ENCODE data around the gene TRIM27. TPM values are rescaled to one million over a fixed set of nuclear protein-coding genes. Genes with fewer than 3 reads are reported as not detected.

Gene TRIM27
- total RNA-seq, 4 donors from 2014 or later: 30.0 to 48.0 (median 40.2) TPM

DNA sequence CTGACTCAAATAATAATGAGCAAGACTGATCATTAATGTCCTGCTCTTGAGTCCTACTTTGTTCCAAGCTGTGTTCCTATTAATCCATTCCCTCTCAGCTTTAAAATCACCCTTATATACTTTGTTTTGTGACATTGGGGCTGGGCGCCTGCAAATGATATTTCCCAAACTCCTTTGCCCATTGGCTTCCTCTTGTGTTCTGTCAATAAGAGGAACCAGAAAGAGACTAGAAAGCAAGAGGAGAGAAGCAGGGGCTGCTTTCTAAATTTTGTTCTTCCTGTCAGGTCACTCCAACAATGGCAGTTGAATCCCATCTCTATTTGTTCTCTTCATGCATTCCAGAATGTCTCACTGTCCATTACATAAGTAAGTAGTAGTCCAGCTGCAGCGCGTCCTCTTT, 21.6 kb upstream of the TRIM27 start:
- no peak overlapping the region for H3K27ac ChIP-seq
- TF ChIP-seq POLR2AphosphoS5 (IDR thresholded peaks at IDR 0.05) (no peak), POLR2A (IDR thresholded peaks at IDR 0.05) (no peak), EP300 (IDR thresholded peaks at IDR 0.05) (no peak)
- TF ChIP-seq, protein P1, sequence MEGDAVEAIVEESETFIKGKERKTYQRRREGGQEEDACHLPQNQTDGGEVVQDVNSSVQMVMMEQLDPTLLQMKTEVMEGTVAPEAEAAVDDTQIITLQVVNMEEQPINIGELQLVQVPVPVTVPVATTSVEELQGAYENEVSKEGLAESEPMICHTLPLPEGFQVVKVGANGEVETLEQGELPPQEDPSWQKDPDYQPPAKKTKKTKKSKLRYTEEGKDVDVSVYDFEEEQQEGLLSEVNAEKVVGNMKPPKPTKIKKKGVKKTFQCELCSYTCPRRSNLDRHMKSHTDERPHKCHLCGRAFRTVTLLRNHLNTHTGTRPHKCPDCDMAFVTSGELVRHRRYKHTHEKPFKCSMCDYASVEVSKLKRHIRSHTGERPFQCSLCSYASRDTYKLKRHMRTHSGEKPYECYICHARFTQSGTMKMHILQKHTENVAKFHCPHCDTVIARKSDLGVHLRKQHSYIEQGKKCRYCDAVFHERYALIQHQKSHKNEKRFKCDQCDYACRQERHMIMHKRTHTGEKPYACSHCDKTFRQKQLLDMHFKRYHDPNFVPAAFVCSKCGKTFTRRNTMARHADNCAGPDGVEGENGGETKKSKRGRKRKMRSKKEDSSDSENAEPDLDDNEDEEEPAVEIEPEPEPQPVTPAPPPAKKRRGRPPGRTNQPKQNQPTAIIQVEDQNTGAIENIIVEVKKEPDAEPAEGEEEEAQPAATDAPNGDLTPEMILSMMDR (IDR thresholded peaks at IDR 0.05): no peak
- DNase-seq (ENCODE audit: low spot score in 2 of 2): no peak
- no peak overlapping the region for H3K4me3 ChIP-seq
- H3K27me3 ChIP-seq: no peaks in the 10 kb centered on the region
- H3K36me3 ChIP-seq: no peaks in the 10 kb centered on the region
- WGBS: 91% methylated on average over 3 of the region's 3 CpGs
- peaks cover 30% of the 10 kb centered on the region for H3K4me1 ChIP-seq
- no peaks in the 10 kb centered on the region for H3K9me3 ChIP-seq

DNA sequence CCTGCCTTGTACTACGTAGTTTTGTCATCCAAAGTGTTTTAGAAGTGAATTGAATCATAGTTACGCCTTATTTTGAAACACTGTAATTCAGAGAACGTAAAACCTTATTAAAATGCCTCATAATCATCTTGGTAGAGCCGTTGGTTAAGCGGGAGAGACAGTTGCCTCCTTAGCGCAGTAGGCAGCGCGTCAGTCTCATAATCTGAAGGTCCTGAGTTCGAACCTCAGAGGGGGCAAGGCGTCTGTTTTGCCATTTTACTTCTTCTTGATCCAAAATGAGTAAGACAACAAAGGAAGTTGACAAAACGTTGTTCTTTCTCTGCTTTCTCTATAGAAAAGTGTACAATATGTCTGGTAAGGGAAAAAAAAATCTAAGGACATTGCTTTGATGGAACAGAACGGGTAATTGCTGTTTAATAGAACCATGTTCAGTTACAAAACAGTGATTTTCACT, 20.7 kb upstream of the TRIM27 start:
- Histone ChIP-seq H3K9me3 (no peaks in the 10 kb centered on the region), H3K4me3 (peak overlapping the region; percentile 45), H3K36me3 (no peaks in the 10 kb centered on the region), H3K27ac (peak overlapping the region; percentile 50), H3K4me1 (peaks cover 36% of the 10 kb centered on the region), H3K27me3 (no peaks in the 10 kb centered on the region)
- WGBS: 7% methylated on average over 12 of the region's 12 CpGs
- DNase-seq (ENCODE audit: low spot score in 2 of 2): no peak
- TF ChIP-seq POLR2AphosphoS5 (IDR thresholded peaks at IDR 0.05) (peak in 2 of 3 donors; percentile 16 to 20), EP300 (IDR thresholded peaks at IDR 0.05) (no peak)

DNA sequence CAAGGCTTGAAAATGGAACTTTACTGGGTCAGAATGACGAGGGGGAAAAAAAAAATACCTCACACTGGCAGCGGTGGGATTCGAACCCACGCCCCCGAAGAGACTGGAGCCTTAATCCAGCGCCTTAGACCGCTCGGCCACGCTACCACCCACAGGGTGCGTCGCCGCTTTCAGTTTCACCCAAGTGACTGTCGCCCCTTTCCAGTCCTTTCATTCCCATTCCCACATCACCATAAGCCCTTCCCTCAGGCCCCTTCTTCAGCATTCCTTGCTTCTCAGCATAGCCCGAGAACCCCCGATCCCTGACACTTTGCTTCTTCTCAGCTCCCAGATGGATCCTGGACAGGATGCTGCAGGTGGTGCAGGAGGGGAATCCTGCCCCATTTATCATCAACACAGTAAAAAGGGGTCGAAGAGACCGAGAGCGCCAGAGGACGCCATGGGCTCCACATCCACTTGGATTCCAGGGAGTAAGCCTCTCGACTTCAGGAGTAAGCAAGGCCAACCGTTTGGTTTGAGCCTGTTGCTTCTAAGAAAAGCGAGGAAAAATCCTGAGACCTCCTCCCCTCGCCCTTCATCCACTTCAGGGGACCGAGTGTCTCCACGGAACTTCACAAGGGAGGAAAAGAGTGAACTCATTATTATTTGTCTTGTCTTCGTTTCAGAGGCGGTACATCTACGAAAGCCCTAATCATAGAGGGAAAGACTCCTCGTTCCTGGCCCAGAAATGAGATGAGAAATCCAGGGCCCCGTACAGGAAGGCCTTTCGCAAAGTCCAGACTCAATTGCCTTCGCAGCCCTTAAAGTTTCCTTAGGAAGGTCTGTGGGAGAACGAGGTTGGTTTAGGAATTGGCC, 20.0 kb upstream of the TRIM27 start:
- Histone ChIP-seq H3K4me1 (peaks cover 36% of the 10 kb centered on the region), H3K4me3 (peak overlapping the region; percentile 45), H3K9me3 (no peaks in the 10 kb centered on the region), H3K27me3 (no peaks in the 10 kb centered on the region), H3K27ac (peak overlapping the region; percentile 50), H3K36me3 (no peaks in the 10 kb centered on the region)
- DNase-seq (ENCODE audit: low spot score in 2 of 2): peak in 1 of 2 donors; percentile 73
- TF ChIP-seq POLR2AphosphoS5 (IDR thresholded peaks at IDR 0.05): no peak
- no peak for TF ChIP-seq EP300 (IDR thresholded peaks at IDR 0.05)
- TF ChIP-seq, protein P1 (IDR thresholded peaks at IDR 0.05): no peak
- no peak for TF ChIP-seq POLR2A (IDR thresholded peaks at IDR 0.05)
- 4% methylated on average over 27 of the region's 33 CpGs for WGBS

DNA sequence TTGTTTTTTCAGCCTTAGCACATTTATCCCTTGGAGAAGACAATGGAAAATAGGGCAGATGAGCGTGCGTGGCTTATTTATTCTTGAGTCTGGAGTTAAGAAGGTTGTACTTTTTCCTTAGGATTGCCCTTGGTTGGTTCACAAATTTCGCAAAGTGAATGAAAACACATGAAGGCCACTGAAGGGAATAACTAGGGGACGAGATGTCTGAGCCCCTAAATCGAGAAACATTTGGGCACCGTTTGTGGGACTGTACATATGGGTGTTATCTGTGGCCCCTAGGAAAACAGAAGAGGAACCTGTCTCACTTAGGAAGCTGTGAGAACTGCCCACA, 19.4 kb upstream of the TRIM27 start:
- TF ChIP-seq EP300 (IDR thresholded peaks at IDR 0.05) (no peak), POLR2A (IDR thresholded peaks at IDR 0.05) (no peak), POLR2AphosphoS5 (IDR thresholded peaks at IDR 0.05) (no peak)
- TF ChIP-seq, protein P1 (IDR thresholded peaks at IDR 0.05): no peak
- Histone ChIP-seq H3K36me3 (no peaks in the 10 kb centered on the region), H3K4me1 (peaks cover 36% of the 10 kb centered on the region), H3K27me3 (no peaks in the 10 kb centered on the region), H3K27ac (no peak overlapping the region), H3K9me3 (no peaks in the 10 kb centered on the region), H3K4me3 (peak overlapping the region; percentile 45)
- 58% methylated on average over 6 of the region's 6 CpGs for WGBS
- DNase-seq (ENCODE audit: low spot score in 2 of 2): no peak

DNA sequence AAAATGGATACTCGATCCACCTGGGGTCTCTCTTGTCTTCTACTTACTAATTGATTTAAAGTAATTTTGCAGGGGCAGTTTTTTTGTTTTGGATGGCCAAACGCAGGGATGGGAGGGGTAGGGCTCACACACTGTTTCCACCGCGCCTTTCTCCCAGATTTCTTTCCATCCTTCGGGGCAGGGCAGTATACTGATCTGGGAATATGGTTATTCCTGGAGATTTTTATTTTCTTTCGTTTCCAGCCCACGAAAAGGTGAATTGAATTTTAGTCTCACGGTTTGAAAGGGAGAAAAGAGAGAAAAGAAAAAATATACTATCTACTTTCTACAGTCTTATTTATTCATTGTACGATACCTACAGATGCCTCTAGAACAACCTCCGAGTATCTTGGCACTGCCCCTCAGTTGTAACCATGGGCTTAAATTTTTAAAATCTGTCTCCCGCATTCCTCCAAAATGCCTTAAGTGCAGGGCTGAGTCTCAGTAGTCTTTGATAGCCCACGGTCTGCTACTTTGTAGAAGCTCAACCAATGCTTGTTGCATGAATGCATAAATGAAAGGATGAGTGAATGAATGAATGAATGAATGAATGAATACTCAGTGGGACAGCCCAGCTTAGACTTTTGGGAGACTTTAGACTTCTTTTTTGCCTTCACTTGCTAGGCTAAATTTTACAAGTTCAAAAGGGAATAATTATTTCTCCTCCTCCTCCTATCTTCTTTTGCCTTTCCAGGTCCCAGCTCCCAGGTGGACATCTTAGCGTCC, 18.1 kb upstream of the TRIM27 start:
- no peaks in the 10 kb centered on the region for H3K9me3 ChIP-seq
- no peaks in the 10 kb centered on the region for H3K36me3 ChIP-seq
- no peak overlapping the region for H3K27ac ChIP-seq
- H3K27me3 ChIP-seq: no peaks in the 10 kb centered on the region
- TF ChIP-seq EP300 (IDR thresholded peaks at IDR 0.05) (no peak), POLR2AphosphoS5 (IDR thresholded peaks at IDR 0.05) (no peak), POLR2A (IDR thresholded peaks at IDR 0.05) (no peak)
- TF ChIP-seq, protein P1 (IDR thresholded peaks at IDR 0.05): no peak
- H3K4me3 ChIP-seq: peak overlapping the region; percentile 64
- H3K4me1 ChIP-seq: peaks cover 36% of the 10 kb centered on the region
- WGBS: 12% methylated on average over 13 of the region's 13 CpGs
- no peak for DNase-seq (ENCODE audit: low spot score in 2 of 2)
